OCI-LY7 (cell line): ENCODE results near the gene COBL. TPM values are rescaled to one million over a fixed set of nuclear protein-coding genes. Genes with fewer than 3 reads are reported as not detected.

ENCODE experiments used
- BruUV-seq: library from RNA; stranded (reverse); fragments of 400-500 nt; replicated peaks from 2 replicates; lab custom pipeline; 2021; lab: Mats Ljungman, UMichigan
- CTCF ChIA-PET: fragments of 300-600 bp; sonication (Branson Sonifier 250); formaldehyde crosslinking; loops from one replicate; lab custom pipeline; 2022; ENCODE audit warnings: antibody characterized with exemption; ENCODE audit not compliant: unreplicated experiment; lab: Charles Lee
- POLR2A ChIA-PET: fragments of 300-600 bp; sonication (Branson Sonifier 250); formaldehyde crosslinking; loops from one replicate; lab custom pipeline; 2022; ENCODE audit warnings: antibody characterized with exemption; lab: Charles Lee
- DNase-seq: peaks from one replicate; pipeline ENCODE4 v3.0.0-alpha.2; 2015; ENCODE audit warnings: low spot score
- H2AFZ ChIP-seq: fragments of 200-600 bp; sonication (generic), shearing (Covaris generic); 2 replicates; pipeline ENCODE4 v1.6.1; 2014; ENCODE audit warnings: mild to moderate bottlenecking, antibody characterized with exemption, low read length, moderate library complexity
- H3K27ac ChIP-seq: fragments of 200-600 bp; sonication (generic); 2 replicates; pipeline ENCODE4 v1.5.1; 2014; ENCODE audit warnings: mixed run types, low read depth, mild to moderate bottlenecking, moderate library complexity, low read length, inconsistent platforms; ENCODE audit not compliant: poor library complexity, severe bottlenecking
- H3K36me3 ChIP-seq: fragments of 200-600 bp; sonication (generic); 2 replicates; pipeline ENCODE4 v1.6.1; 2014; ENCODE audit warnings: mild to moderate bottlenecking, antibody characterized with exemption, low read length, moderate library complexity, mixed read lengths; ENCODE audit not compliant: insufficient read depth
- H3K4me1 ChIP-seq: fragments of 200-600 bp; sonication (generic); 2 replicates; pipeline ENCODE4 v1.5.1; 2014; ENCODE audit warnings: mild to moderate bottlenecking, low read length; ENCODE audit not compliant: insufficient read depth, poor library complexity, severe bottlenecking
- H3K4me2 ChIP-seq: fragments of 200-600 bp; sonication (generic); 2 replicates; pipeline ENCODE4 v1.6.1; 2014; ENCODE audit warnings: mild to moderate bottlenecking, low read length
- H3K4me3 ChIP-seq: fragments of 200-600 bp; sonication (generic); 2 replicates; pipeline ENCODE4 v1.5.1; 2014; ENCODE audit warnings: mild to moderate bottlenecking, low read depth, low read length; ENCODE audit not compliant: poor library complexity, severe bottlenecking
- H3K79me2 ChIP-seq: fragments of 200-600 bp; sonication (generic); 2 replicates; pipeline ENCODE4 v1.6.1; 2016; ENCODE audit warnings: low read depth, mild to moderate bottlenecking, low read length, moderate library complexity, mixed read lengths; ENCODE audit not compliant: insufficient read depth
- H3K9me2 ChIP-seq: fragments of 200-600 bp; sonication (generic); 2 replicates; pipeline ENCODE4 v1.6.1; 2016; ENCODE audit warnings: mild to moderate bottlenecking, low read length, mixed read lengths; ENCODE audit not compliant: insufficient read depth
- H3K9me3 ChIP-seq: fragments of 200-600 bp; sonication (generic); 2 replicates; pipeline ENCODE4 v1.6.1; 2014; ENCODE audit warnings: mild to moderate bottlenecking, mixed run types, low read length, mixed read lengths
- H4K20me1 ChIP-seq: fragments of 200-600 bp; sonication (generic); 2 replicates; pipeline ENCODE4 v1.6.1; 2014; ENCODE audit warnings: mild to moderate bottlenecking, antibody characterized with exemption, low read length, moderate library complexity, mixed read lengths; ENCODE audit not compliant: insufficient read depth
- EZH2phosphoT487 ChIP-seq: fragments of 200-600 bp; sonication (generic); IDR thresholded peaks from 2 replicates; pipeline ENCODE4 v1.6.1; 2018; ENCODE audit warnings: low read depth, borderline replicate concordance, mild to moderate bottlenecking, mixed run types, antibody characterized with exemption, low read length, moderate library complexity, mixed read lengths
- intact Hi-C: fragments of 100-400 bp; cut with micrococcal nuclease; formaldehyde crosslinking; loops from one replicate; pipeline ENCODE4 v1.10.0; 2022; ENCODE audit not compliant: unreplicated experiment
- total RNA-seq, 2 experiments: library from RNA; depleted of rRNA in 1 of 2; stranded (reverse); fragments of >200 nt in 1 of 2; shearing (Covaris generic) in 1 of 2; gene quantifications; 2 replicates each; pipeline ENCODE4 v1.2.3, GENCODE V29; 2014 to 2022
- TF ChIP-seq, protein P1 (sequence below): fragments of 200-600 bp; sonication (generic); conservative IDR thresholded peaks from 2 replicates; pipeline ENCODE4 v1.5.1; 2014; ENCODE audit warnings: mild to moderate bottlenecking, antibody characterized with exemption, low read length, moderate library complexity, mixed read lengths

The COBL gene
- total RNA-seq, 2 experiments from 2014 or later: not detected

GRCh38 chr7:51298912-51299311, 17.7 kb downstream of the COBL start:
- Histone ChIP-seq H3K79me2 (no peaks in the 10 kb centered on the region), H3K9me3 (no peaks in the 10 kb centered on the region)
- CTCF ChIA-PET: no interaction called here

DNA sequence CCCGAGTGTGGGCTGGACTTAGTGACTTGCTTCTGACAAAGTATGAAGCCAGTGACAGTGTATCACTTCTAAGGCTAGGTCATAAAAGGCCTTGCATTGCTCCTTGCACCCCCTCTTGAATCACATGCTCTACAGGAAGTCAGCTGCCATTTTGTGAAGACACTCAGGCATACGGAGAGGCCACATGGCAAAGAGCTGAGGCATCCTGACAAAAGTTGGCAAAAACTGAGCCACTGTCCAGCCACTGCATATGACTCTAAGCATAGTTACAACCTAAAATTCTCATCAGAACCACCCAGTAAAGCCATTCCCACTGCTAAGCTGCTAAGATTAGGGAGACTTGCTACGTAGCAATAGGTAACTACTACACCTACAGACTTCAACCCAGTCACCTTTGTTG, 18.6 kb downstream of the COBL start:
- no peaks in the 10 kb centered on the region for H3K9me3 ChIP-seq
- no peaks in the 10 kb centered on the region for H4K20me1 ChIP-seq
- H3K9me2 ChIP-seq: no peaks in the 10 kb centered on the region
- ChIA-PET POLR2A (interaction anchor here (0.6 kb wide), 1 partner anchor 25 kb away, joined by 3 read pairs; no protein-coding TSS in a partner anchor), CTCF (no interaction called here)
- intact Hi-C loops: no loop called here
- no peak overlapping the region for H2AFZ ChIP-seq
- no peak for DNase-seq
- TF ChIP-seq EZH2phosphoT487: no peak
- TF ChIP-seq, protein P1, sequence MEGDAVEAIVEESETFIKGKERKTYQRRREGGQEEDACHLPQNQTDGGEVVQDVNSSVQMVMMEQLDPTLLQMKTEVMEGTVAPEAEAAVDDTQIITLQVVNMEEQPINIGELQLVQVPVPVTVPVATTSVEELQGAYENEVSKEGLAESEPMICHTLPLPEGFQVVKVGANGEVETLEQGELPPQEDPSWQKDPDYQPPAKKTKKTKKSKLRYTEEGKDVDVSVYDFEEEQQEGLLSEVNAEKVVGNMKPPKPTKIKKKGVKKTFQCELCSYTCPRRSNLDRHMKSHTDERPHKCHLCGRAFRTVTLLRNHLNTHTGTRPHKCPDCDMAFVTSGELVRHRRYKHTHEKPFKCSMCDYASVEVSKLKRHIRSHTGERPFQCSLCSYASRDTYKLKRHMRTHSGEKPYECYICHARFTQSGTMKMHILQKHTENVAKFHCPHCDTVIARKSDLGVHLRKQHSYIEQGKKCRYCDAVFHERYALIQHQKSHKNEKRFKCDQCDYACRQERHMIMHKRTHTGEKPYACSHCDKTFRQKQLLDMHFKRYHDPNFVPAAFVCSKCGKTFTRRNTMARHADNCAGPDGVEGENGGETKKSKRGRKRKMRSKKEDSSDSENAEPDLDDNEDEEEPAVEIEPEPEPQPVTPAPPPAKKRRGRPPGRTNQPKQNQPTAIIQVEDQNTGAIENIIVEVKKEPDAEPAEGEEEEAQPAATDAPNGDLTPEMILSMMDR: no peak
- H3K4me3 ChIP-seq: no peak overlapping the region
- H3K36me3 ChIP-seq: no peaks in the 10 kb centered on the region
- H3K27ac ChIP-seq: no peak overlapping the region
- no TSS peak for BruUV-seq
- no peak overlapping the region for H3K4me2 ChIP-seq
- no peaks in the 10 kb centered on the region for H3K79me2 ChIP-seq
- no peaks in the 10 kb centered on the region for H3K4me1 ChIP-seq

More at GRCh38 chr7:51298912-51299311, 17.7 kb downstream of the COBL start:
- no peak for TF ChIP-seq EZH2phosphoT487
- TF ChIP-seq, protein P1: no peak
- H3K4me2 ChIP-seq: no peak overlapping the region
- H2AFZ ChIP-seq: no peak overlapping the region
- no peaks in the 10 kb centered on the region for H3K9me2 ChIP-seq
- H3K27ac ChIP-seq: no peak overlapping the region
- H3K36me3 ChIP-seq: no peaks in the 10 kb centered on the region
- H4K20me1 ChIP-seq: no peaks in the 10 kb centered on the region
- POLR2A ChIA-PET: interaction anchor here (0.5 kb wide), 1 partner anchor 1761 kb away, joined by 3 read pairs; no protein-coding TSS in a partner anchor
- BruUV-seq: no TSS peak
- DNase-seq: no peak
- no peak overlapping the region for H3K4me3 ChIP-seq
- no peaks in the 10 kb centered on the region for H3K4me1 ChIP-seq
- intact Hi-C loops: no loop called here

GRCh38 chr7:51295440-51296245, 21.0 kb downstream of the COBL start:
- Histone ChIP-seq H3K9me3 (no peaks in the 10 kb centered on the region), H4K20me1 (no peaks in the 10 kb centered on the region), H3K27ac (no peak overlapping the region), H3K9me2 (no peaks in the 10 kb centered on the region), H3K4me1 (no peaks in the 10 kb centered on the region), H2AFZ (no peak overlapping the region), H3K36me3 (no peaks in the 10 kb centered on the region), H3K79me2 (no peaks in the 10 kb centered on the region), H3K4me2 (no peak overlapping the region), H3K4me3 (no peak overlapping the region)
- intact Hi-C loops: no loop called here
- ChIA-PET CTCF (no interaction called here), POLR2A (no interaction called here)
- no TSS peak for BruUV-seq
- no peak for TF ChIP-seq EZH2phosphoT487
- TF ChIP-seq, protein P1: no peak
- DNase-seq: no peak
